Measurements from ENCODE around the gene TMC1. TPM values are rescaled to one million over a fixed set of nuclear protein-coding genes. Genes with fewer than 3 reads are reported as not detected.
A peak's percentile ranks its signal among the peaks of the same experiment; 100 is the strongest.

The TMC1 gene
- total and polyA plus RNA-seq, 8 donors, result 0.33 to 0.73 TPM; not detected in 6

GRCh38 chr9:72574156-72574810 lies 52.9 kb downstream of the TMC1 start:
- TF ChIP-seq, protein P1, sequence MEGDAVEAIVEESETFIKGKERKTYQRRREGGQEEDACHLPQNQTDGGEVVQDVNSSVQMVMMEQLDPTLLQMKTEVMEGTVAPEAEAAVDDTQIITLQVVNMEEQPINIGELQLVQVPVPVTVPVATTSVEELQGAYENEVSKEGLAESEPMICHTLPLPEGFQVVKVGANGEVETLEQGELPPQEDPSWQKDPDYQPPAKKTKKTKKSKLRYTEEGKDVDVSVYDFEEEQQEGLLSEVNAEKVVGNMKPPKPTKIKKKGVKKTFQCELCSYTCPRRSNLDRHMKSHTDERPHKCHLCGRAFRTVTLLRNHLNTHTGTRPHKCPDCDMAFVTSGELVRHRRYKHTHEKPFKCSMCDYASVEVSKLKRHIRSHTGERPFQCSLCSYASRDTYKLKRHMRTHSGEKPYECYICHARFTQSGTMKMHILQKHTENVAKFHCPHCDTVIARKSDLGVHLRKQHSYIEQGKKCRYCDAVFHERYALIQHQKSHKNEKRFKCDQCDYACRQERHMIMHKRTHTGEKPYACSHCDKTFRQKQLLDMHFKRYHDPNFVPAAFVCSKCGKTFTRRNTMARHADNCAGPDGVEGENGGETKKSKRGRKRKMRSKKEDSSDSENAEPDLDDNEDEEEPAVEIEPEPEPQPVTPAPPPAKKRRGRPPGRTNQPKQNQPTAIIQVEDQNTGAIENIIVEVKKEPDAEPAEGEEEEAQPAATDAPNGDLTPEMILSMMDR (IDR thresholded peaks at IDR 0.05), result no peak
- no peak for TF ChIP-seq POLR2AphosphoS5 (IDR thresholded peaks at IDR 0.05)
- no peak for TF ChIP-seq EP300 (IDR thresholded peaks at IDR 0.05)
- TF ChIP-seq POLR2A (IDR thresholded peaks at IDR 0.05), result no peak

GRCh38 chr9:72575666-72576065 lies 54.3 kb downstream of the TMC1 start:
- peak overlapping the region in 1 of 5 donors; percentile 86 for H3K27ac ChIP-seq
- no peak for DNase-seq
- H3K4me3 ChIP-seq, result no peak overlapping the region
- WGBS, 5 donors, result 67 to 80% (median 74%) methylated on average over 2 of the region's 2 CpGs
- no peaks in the 10 kb centered on the region for H3K36me3 ChIP-seq
- no peaks in the 10 kb centered on the region for H3K27me3 ChIP-seq
- TF ChIP-seq POLR2AphosphoS5 (IDR thresholded peaks at IDR 0.05) (no peak), EP300 (IDR thresholded peaks at IDR 0.05) (no peak), POLR2A (IDR thresholded peaks at IDR 0.05) (no peak)
- TF ChIP-seq, protein P1 (IDR thresholded peaks at IDR 0.05), result no peak
- H3K9me3 ChIP-seq, result no peaks in the 10 kb centered on the region
- H3K4me1 ChIP-seq, result peaks cover 16 to 47% (median 31%) of the 10 kb centered on the region in 4 donors
- intact Hi-C loops (cut with DNase I; ENCODE audit: low total_unique reads), result no loop called here

More at GRCh38 chr9:72574156-72574810, 52.9 kb downstream of the TMC1 start:
- Histone ChIP-seq H3K36me3 (no peaks in the 10 kb centered on the region), H3K27ac (no peak overlapping the region), H3K27me3 (no peaks in the 10 kb centered on the region), H3K4me1 (peaks cover 16 to 33% (median 23%) of the 10 kb centered on the region in 4 donors), H3K4me3 (no peak overlapping the region), H3K9me3 (no peaks in the 10 kb centered on the region)
- WGBS, 5 donors, result 51 to 69% (median 62%) methylated on average over 3 of the region's 3 CpGs
- intact Hi-C loops (cut with DNase I; ENCODE audit: low total_unique reads), result no loop called here
- DNase-seq, result no peak

- intact Hi-C loops (cut with DNase I; ENCODE audit: low total_unique reads), result no loop called here
- H3K27me3 ChIP-seq, result no peaks in the 10 kb centered on the region
- no peak overlapping the region for H3K4me3 ChIP-seq
- no peaks in the 10 kb centered on the region for H3K36me3 ChIP-seq
- peak overlapping the region in 4 of 5 donors; percentile 74 to 86 (median 78) for H3K27ac ChIP-seq
- TF ChIP-seq EP300 (IDR thresholded peaks at IDR 0.05), result no peak
- no peak for TF ChIP-seq POLR2AphosphoS5 (IDR thresholded peaks at IDR 0.05)
- TF ChIP-seq, protein P1 (IDR thresholded peaks at IDR 0.05), result no peak
- no peak for TF ChIP-seq POLR2A (IDR thresholded peaks at IDR 0.05)
- 72 to 86% (median 80%) methylated on average over 2 of the region's 2 CpGs for WGBS, 5 donors
- no peak for DNase-seq
- H3K9me3 ChIP-seq, result no peaks in the 10 kb centered on the region
- peaks cover 16 to 51% (median 33%) of the 10 kb centered on the region in 4 donors for H3K4me1 ChIP-seq
Measured at GRCh38 chr9:72576087-72576486, 54.7 kb downstream of the TMC1 start.

DNA sequence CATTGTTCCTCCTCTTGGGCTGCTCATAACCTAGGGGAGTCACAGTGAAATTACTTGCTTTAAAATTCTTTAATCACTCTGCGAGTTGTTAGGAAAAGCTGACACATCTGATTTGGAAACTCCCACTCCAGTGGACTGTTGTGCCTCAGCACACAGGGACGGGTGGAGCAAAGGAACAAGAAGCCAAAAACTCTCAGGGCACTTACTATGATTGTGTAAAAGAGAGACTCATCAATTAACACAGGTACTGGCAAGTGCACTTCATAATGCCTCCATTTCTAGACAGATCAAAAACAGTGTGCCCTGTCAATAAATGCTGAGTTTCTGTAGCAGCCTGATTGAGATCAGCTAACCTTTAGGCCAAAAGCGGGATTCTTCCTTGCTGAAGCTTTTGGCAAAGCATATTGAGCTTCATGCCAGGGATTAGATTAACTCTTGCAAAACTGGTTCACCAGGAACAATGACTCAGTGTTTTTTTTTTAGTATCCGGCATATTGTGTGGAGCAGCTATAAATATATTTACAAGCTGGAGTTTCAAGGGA lies 55.9 kb downstream of the TMC1 start:
- peaks cover 16 to 60% (median 34%) of the 10 kb centered on the region in 4 donors for H3K4me1 ChIP-seq
- 13 to 26% (median 15%) methylated on average over 4 of the region's 4 CpGs for WGBS, 5 donors

More for the DNA sequence above, 55.9 kb downstream of the TMC1 start:
- Histone ChIP-seq H3K27me3 (no peaks in the 10 kb centered on the region), H3K9me3 (no peaks in the 10 kb centered on the region), H3K4me3 (no peak overlapping the region), H3K27ac (peak overlapping the region; percentile 58 to 86 (median 75)), H3K36me3 (no peaks in the 10 kb centered on the region)
- intact Hi-C loops (cut with DNase I; ENCODE audit: low total_unique reads), result no loop called here
- no peak for TF ChIP-seq POLR2A (IDR thresholded peaks at IDR 0.05)
- TF ChIP-seq EP300 (IDR thresholded peaks at IDR 0.05), result no peak
- TF ChIP-seq, protein P1 (IDR thresholded peaks at IDR 0.05), result no peak
- peak in 2 of 3 donors; percentile 58 to 80 for TF ChIP-seq POLR2AphosphoS5 (IDR thresholded peaks at IDR 0.05)
- DNase-seq, result peak in 1 of 2 donors; percentile 72

All from stomach (tissue), 9 donors.